ENCODE data around the gene MLYCD.

DNA sequence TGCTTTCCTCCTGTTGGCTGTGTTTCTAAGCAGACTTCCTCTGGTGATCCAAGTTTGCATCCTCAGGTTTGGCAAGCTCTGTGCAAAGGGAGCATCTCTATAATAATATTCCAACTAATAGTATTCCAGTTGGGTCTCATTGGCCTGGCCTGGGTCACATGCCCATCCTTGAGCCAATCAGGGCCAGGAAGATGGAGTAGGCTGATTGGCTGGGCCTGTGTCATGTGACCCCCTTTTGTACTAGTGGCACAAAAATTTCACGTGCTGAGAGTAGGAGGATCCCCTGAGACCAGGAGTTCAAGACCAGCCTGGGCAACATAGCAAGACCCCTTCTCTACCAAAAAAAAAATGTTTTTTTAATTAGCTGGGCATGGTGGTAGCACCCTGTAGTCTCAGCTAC is 35.2 kb upstream of the MLYCD start:
- TF ChIP-seq, protein P1, sequence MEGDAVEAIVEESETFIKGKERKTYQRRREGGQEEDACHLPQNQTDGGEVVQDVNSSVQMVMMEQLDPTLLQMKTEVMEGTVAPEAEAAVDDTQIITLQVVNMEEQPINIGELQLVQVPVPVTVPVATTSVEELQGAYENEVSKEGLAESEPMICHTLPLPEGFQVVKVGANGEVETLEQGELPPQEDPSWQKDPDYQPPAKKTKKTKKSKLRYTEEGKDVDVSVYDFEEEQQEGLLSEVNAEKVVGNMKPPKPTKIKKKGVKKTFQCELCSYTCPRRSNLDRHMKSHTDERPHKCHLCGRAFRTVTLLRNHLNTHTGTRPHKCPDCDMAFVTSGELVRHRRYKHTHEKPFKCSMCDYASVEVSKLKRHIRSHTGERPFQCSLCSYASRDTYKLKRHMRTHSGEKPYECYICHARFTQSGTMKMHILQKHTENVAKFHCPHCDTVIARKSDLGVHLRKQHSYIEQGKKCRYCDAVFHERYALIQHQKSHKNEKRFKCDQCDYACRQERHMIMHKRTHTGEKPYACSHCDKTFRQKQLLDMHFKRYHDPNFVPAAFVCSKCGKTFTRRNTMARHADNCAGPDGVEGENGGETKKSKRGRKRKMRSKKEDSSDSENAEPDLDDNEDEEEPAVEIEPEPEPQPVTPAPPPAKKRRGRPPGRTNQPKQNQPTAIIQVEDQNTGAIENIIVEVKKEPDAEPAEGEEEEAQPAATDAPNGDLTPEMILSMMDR (IDR thresholded peaks at IDR 0.05; ENCODE audit: low read depth, low read length, poor library complexity, severe bottlenecking) = no peak
- no peak for TF ChIP-seq EZH2phosphoT487 (IDR thresholded peaks at IDR 0.05; ENCODE audit: borderline replicate concordance, low read length)

Measured in DOHH2 (cell line).